Psoas muscle (tissue), 8 donors: ENCODE measurements around the gene FBLN1. TPM values are rescaled to one million over a fixed set of nuclear protein-coding genes. Genes with fewer than 3 reads are reported as not detected.

ENCODE experiments used
- ATAC-seq, 4 donors: fragments of 200-7000 bp; cut with Tn5 transposase; one replicate each; pipeline ENCODE4 v1.9.1; 2020; ENCODE audit warnings: moderate library complexity in 3 of 4, mild to moderate bottlenecking in 2 of 4
- DNase-seq, 2 donors: peaks; one replicate each; pipeline ENCODE4 v3.0.0-alpha.2; 2020
- H3K27ac ChIP-seq: fragments of 200-600 bp; one replicate; pipeline ENCODE4 v1.8.0; 2022
- H3K27me3 ChIP-seq, 3 donors: fragments of 200-600 bp in 1 of 3; one replicate each; pipeline versions ENCODE4 v1.6.1 to v1.8.0; 2013 to 2022; ENCODE audit warnings: low read length in 2 of 3, mild to moderate bottlenecking in 2 of 3, moderate library complexity in 1 of 3; ENCODE audit not compliant: insufficient read depth in 3 of 3
- H3K36me3 ChIP-seq, 2 donors: fragments of 200-600 bp in 1 of 2; one replicate each; pipeline versions ENCODE4 v1.6.1 to v1.8.0; 2013 to 2022; ENCODE audit warnings: low read depth in 1 of 2, mild to moderate bottlenecking in 1 of 2, moderate library complexity in 1 of 2; ENCODE audit not compliant: insufficient read depth in 1 of 2
- H3K4me1 ChIP-seq: fragments of 200-600 bp; one replicate; pipeline ENCODE4 v1.8.0; 2022
- H3K4me3 ChIP-seq: fragments of 200-600 bp; one replicate; pipeline ENCODE4 v1.8.0; 2022; ENCODE audit warnings: mild to moderate bottlenecking
- H3K9me3 ChIP-seq: fragments of 200-600 bp; one replicate; pipeline ENCODE4 v1.8.0; 2022
- WGBS, 3 donors: extraction: QIAGEN DNeasy Blood & Tissue Kit; methylation state at CpG; one replicate each; pipeline versions ENCODE4 v1.1.6 to v1.1.7; 2013; 5-methylcytosine and 5-hydroxymethylcytosine counted together
- intact Hi-C, 2 donors: fragments of 100-400 bp; cut with DNase I; formaldehyde crosslinking; loops; one replicate each; pipeline versions ENCODE4 v1.11.0 to v1.14.2; 2022
- polyA plus RNA-seq, 3 donors: library from polyadenylated mRNA; stranded (reverse); fragments of 200-250 nt; gene quantifications; one replicate each; pipeline ENCODE4 v1.2.3, GENCODE V29; 2013
- total RNA-seq, 4 donors: library from RNA; stranded (reverse); fragmentation: NEBNext Ultra II Directional in 2 of 4; extraction: Animal tissue kit (Norgen Biotek cat#: 25700) in 2 of 4; gene quantifications; one replicate each; pipeline versions ENCODE4 v1.2.1 to v1.2.4, GENCODE V29; 2021 to 2023
- TF ChIP-seq, protein P1 (sequence below): fragments of 200-600 bp; IDR thresholded peaks from one replicate; pipeline ENCODE4 v1.8.0; 2022; ENCODE audit warnings: antibody characterized with exemption
- donor health status: healthy with polysubstance abuse.
- donor health status: DM: no; HTN: no; CAD: no; lungs with moderate emphysema.
- donor health status: Bipolar disorder and iron deficiency.
- donor health status: healthy.
- donor health status: DM: yes; HTN: yes; CAD: no.
- donor health status: DM: no; HTN: no; CAD: no.
- donor health status: DM: no; HTN: no; CAD: no.
- donor health status: DM: yes; HTN: yes; CAD: no.

FBLN1 gene
- total and polyA plus RNA-seq, 7 donors: 10.5 to 95.7 (median 19.3) TPM

DNA sequence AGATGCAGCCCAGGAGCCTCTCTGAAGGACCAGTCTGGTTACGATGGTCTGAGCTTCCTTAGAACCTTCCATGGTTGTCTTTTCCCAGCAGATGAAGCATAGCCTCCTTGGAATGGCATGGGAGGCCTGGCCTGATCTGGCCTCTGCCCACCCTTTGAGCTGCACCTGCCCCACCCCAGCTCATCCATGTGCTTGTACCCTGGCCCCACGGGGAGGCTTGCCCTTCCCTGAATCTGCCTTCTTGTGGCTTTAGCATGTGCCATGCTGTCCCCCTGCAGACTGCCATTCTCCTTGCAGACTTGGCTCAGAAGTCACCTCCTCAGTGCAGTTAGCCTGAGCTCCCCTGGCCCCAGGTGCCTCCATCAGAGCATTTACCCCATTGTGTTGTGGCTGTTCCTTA is 62.5 kb downstream of the FBLN1 start:
- 90 to 95% (median 94%) methylated on average over 2 of the region's 2 CpGs for WGBS, 3 donors
- H3K9me3 ChIP-seq: no peaks in the 10 kb centered on the region
- ATAC-seq (no peak), DNase-seq (peak in 1 of 2 donors; percentile 18)
- intact Hi-C loops: no loop called here
- H3K27ac ChIP-seq: no peak overlapping the region
- TF ChIP-seq, protein P1, sequence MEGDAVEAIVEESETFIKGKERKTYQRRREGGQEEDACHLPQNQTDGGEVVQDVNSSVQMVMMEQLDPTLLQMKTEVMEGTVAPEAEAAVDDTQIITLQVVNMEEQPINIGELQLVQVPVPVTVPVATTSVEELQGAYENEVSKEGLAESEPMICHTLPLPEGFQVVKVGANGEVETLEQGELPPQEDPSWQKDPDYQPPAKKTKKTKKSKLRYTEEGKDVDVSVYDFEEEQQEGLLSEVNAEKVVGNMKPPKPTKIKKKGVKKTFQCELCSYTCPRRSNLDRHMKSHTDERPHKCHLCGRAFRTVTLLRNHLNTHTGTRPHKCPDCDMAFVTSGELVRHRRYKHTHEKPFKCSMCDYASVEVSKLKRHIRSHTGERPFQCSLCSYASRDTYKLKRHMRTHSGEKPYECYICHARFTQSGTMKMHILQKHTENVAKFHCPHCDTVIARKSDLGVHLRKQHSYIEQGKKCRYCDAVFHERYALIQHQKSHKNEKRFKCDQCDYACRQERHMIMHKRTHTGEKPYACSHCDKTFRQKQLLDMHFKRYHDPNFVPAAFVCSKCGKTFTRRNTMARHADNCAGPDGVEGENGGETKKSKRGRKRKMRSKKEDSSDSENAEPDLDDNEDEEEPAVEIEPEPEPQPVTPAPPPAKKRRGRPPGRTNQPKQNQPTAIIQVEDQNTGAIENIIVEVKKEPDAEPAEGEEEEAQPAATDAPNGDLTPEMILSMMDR: no peak
- H3K4me1 ChIP-seq: no peaks in the 10 kb centered on the region
- H3K4me3 ChIP-seq: no peak overlapping the region
- H3K36me3 ChIP-seq: no peaks in the 10 kb centered on the region
- H3K27me3 ChIP-seq: no peaks in the 10 kb centered on the region

DNA sequence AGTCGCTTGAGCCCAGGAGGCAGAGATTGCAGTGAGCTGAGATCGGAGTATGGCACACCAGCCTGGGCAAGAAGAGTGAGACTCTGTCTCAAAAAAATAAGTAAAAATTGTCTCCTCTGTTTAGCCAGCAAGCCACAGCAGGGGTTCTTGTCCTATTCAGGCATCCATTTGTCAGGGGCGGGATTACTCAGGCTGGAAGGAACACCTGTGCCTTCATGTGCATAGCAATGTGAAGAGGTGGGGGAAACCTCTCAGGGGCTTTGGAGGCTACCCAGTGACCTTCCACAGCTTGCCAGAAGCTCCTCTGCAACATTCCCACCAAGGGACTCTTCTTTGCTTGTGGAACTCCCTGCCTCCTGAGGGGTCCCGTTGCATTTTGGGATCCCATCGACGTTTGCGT is 63.3 kb downstream of the FBLN1 start:
- H3K36me3 ChIP-seq: no peaks in the 10 kb centered on the region
- H3K4me1 ChIP-seq: no peaks in the 10 kb centered on the region
- H3K9me3 ChIP-seq: peaks cover 8% of the 10 kb centered on the region
- intact Hi-C loops: no loop called here
- TF ChIP-seq, protein P1: no peak
- H3K27ac ChIP-seq: no peak overlapping the region
- no peak overlapping the region for H3K4me3 ChIP-seq
- ATAC-seq: no peak
- WGBS, 3 donors: 84 to 90% (median 87%) methylated on average over 7 of the region's 7 CpGs
- DNase-seq: no peak
- no peaks in the 10 kb centered on the region for H3K27me3 ChIP-seq

DNA sequence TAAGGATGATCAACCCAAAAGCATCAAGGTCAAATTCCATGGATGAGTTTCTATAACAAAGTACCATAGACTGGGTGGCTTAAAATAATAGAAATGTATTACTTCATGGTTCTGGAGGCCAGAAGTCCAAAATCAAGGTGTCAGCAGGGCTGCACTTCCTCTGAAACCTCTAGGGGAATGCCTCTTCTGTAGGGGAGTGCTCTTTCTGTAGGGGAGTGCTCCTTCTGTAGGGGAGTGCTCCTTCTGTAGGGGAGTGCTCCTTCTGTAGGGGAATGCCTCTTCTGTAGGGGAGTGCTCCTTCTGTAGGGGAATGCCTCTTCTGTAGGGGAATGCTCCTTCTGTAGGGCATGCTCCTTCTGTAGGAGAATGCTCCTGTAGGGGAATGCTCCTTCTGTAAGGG is 65.5 kb downstream of the FBLN1 start:
- intact Hi-C loops: no loop called here
- H3K27me3 ChIP-seq: no peaks in the 10 kb centered on the region

DNA sequence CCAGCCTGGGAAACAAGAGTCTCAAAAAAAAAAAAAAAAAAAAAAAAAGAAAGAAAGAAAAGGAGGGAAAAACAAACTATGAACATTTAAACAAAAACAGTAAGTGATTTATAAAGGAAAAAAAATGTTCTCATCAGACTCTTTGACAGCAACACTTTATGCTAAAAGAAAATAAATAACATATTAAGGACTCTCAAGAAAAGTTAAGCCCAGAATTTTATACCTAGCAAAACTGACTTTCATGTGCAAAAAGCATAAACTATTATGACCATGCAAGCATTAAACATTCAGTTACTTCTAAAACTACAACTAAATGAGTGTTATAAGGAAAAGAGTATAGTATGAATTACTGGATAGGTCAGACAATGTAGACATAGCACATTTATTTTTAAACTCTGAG is 68.4 kb downstream of the FBLN1 start:
- no peak overlapping the region for H3K27ac ChIP-seq

More for the DNA sequence above, 65.5 kb downstream of the FBLN1 start:
- DNase-seq: no peak
- no peak for ATAC-seq
- H3K4me1 ChIP-seq: no peaks in the 10 kb centered on the region
- no peak overlapping the region for H3K27ac ChIP-seq
- no peaks in the 10 kb centered on the region for H3K36me3 ChIP-seq
- H3K4me3 ChIP-seq: no peak overlapping the region
- peaks cover 16% of the 10 kb centered on the region for H3K9me3 ChIP-seq
- TF ChIP-seq, protein P1: no peak

DNA sequence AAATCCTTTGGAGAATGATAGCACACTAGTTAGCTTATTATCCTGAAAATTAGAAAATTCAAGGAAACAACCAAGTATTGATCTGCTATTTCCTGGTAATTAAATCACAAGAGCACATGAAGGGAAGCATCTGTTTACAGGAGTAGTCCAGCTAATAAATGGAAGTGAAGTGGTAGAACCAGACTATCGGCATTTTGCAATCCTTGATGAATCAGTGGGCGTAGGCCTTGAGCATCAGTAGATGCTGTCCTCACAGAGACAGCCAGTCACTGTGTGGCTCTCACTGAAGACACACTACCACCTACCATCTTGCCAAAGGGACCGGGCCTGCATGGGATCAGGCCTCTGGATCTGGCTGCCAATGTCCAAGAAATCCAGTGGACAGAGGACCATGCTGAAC is 69.8 kb downstream of the FBLN1 start:
- intact Hi-C loops: no loop called here
- H3K4me1 ChIP-seq: no peaks in the 10 kb centered on the region
- no peaks in the 10 kb centered on the region for H3K36me3 ChIP-seq
- H3K27me3 ChIP-seq: peaks cover 0 to 4% (median 0%) of the 10 kb centered on the region in 3 donors
- WGBS, 3 donors: 95 to 96% (median 96%) methylated on average over 3 of the region's 3 CpGs
- no peak for ATAC-seq
- H3K4me3 ChIP-seq: no peak overlapping the region
- DNase-seq: peak in 1 of 2 donors; percentile 26
- TF ChIP-seq, protein P1: no peak
- peaks cover 16% of the 10 kb centered on the region for H3K9me3 ChIP-seq
- no peak overlapping the region for H3K27ac ChIP-seq

More for the DNA sequence above, 68.4 kb downstream of the FBLN1 start:
- intact Hi-C loops: no loop called here
- Histone ChIP-seq H3K4me1 (no peaks in the 10 kb centered on the region), H3K4me3 (no peak overlapping the region), H3K9me3 (peaks cover 16% of the 10 kb centered on the region), H3K27me3 (no peaks in the 10 kb centered on the region), H3K36me3 (no peaks in the 10 kb centered on the region)
- TF ChIP-seq, protein P1: no peak
- ATAC-seq (no peak), DNase-seq (no peak)
